Measurements from ENCODE around the gene ASCL5.
"Not testable (repeated sequence)": the region's sequence is repeated elsewhere in the genome, so short reads cannot be mapped to it uniquely, and the experiment has no call there.

ASCL5 gene

GRCh38 chr1:201163036-201163435 is 36.1 kb upstream of the ASCL5 start:
- H3K79me2 ChIP-seq (ENCODE audit: control insufficient read depth, insufficient read depth, low read length, poor library complexity); H3K14ac ChIP-seq (ENCODE audit: low read length); H2BK12ac ChIP-seq (ENCODE audit: low read length); H3K4ac ChIP-seq (ENCODE audit: low read depth, low read length); H3K23ac ChIP-seq (ENCODE audit: low read length); H2BK120ac ChIP-seq (ENCODE audit: insufficient read depth, low read length, poor library complexity); H2BK5ac ChIP-seq (ENCODE audit: low read depth, low read length, poor library complexity); H3K36me3 ChIP-seq (ENCODE audit: control insufficient read depth in 1 of 2, insufficient read depth in 2 of 2, low read length in 2 of 2); H4K12ac ChIP-seq (ENCODE audit: low read depth, low read length); H3K9me3 ChIP-seq (ENCODE audit: insufficient read depth, low read depth, low read length); H3K79me1 ChIP-seq (ENCODE audit: low read length); DNase-seq; H3K9ac ChIP-seq (ENCODE audit: low read length); H3K27ac ChIP-seq (ENCODE audit: low read depth, low read length); H4K8ac ChIP-seq (ENCODE audit: low read depth, low read length); H2AK5ac ChIP-seq (ENCODE audit: low read length); H3K18ac ChIP-seq (ENCODE audit: low read length); H4K91ac ChIP-seq (ENCODE audit: low read depth, low read length); H2AFZ ChIP-seq (ENCODE audit: insufficient read depth, low read length, poor library complexity); H3K4me1 ChIP-seq (ENCODE audit: control insufficient read depth in 1 of 2, insufficient read depth in 2 of 2, low read length in 2 of 2); H3K27me3 ChIP-seq (ENCODE audit: insufficient read depth, low read length); H3K4me3 ChIP-seq (ENCODE audit: low read depth, low read length); H3K4me2 ChIP-seq (ENCODE audit: low read length): not testable (repeated sequence)
- no CpG with 5 or more reads among the region's 8 CpGs for WGBS (ENCODE audit: extremely low coverage, insufficient coverage, insufficient read length)

- Histone ChIP-seq H3K27ac (ENCODE audit: low read depth, low read length) (no peak overlapping the region), H4K12ac (ENCODE audit: low read depth, low read length) (no peak overlapping the region), H3K14ac (ENCODE audit: low read length) (no peak overlapping the region), H3K4me1 (ENCODE audit: control insufficient read depth in 1 of 2, insufficient read depth in 2 of 2, low read length in 2 of 2) (peaks cover 9 to 10% of the 10 kb centered on the region in 2 experiments), H3K4ac (ENCODE audit: low read depth, low read length) (no peak overlapping the region), H3K27me3 (ENCODE audit: insufficient read depth, low read length) (no peaks in the 10 kb centered on the region), H2AK5ac (ENCODE audit: low read length) (no peak overlapping the region), H3K79me1 (ENCODE audit: low read length) (peaks cover 14% of the 10 kb centered on the region), H3K18ac (ENCODE audit: low read length) (no peak overlapping the region), H2BK120ac (ENCODE audit: insufficient read depth, low read length, poor library complexity) (no peak overlapping the region), H3K4me3 (ENCODE audit: low read depth, low read length) (no peak overlapping the region), H3K23ac (ENCODE audit: low read length) (no peak overlapping the region), H3K9me3 (ENCODE audit: insufficient read depth, low read depth, low read length) (no peaks in the 10 kb centered on the region), H3K9ac (ENCODE audit: low read length) (no peak overlapping the region), H2BK12ac (ENCODE audit: low read length) (no peak overlapping the region), H2AFZ (ENCODE audit: insufficient read depth, low read length, poor library complexity) (no peak overlapping the region), H2BK5ac (ENCODE audit: low read depth, low read length, poor library complexity) (no peak overlapping the region), H4K91ac (ENCODE audit: low read depth, low read length) (no peak overlapping the region), H3K4me2 (ENCODE audit: low read length) (no peak overlapping the region), H4K8ac (ENCODE audit: low read depth, low read length) (no peak overlapping the region), H3K36me3 (ENCODE audit: control insufficient read depth in 1 of 2, insufficient read depth in 2 of 2, low read length in 2 of 2) (no peaks in the 10 kb centered on the region), H3K79me2 (ENCODE audit: control insufficient read depth, insufficient read depth, low read length, poor library complexity) (peaks cover 11% of the 10 kb centered on the region)
- no CpG with 5 or more reads among the region's 2 CpGs for WGBS (ENCODE audit: extremely low coverage, insufficient coverage, insufficient read length)
- DNase-seq, result no peak
Observed at GRCh38 chr1:201157949-201158348, 31.0 kb upstream of the ASCL5 start.

GRCh38 chr1:201156819-201157218 is 29.8 kb upstream of the ASCL5 start:
- Histone ChIP-seq H3K23ac (ENCODE audit: low read length) (no peak overlapping the region), H3K9me3 (ENCODE audit: insufficient read depth, low read depth, low read length) (no peaks in the 10 kb centered on the region), H3K36me3 (ENCODE audit: control insufficient read depth in 1 of 2, insufficient read depth in 2 of 2, low read length in 2 of 2) (peaks cover 3% of the 10 kb centered on the region in 2 experiments), H2BK120ac (ENCODE audit: insufficient read depth, low read length, poor library complexity) (no peak overlapping the region), H3K27ac (ENCODE audit: low read depth, low read length) (no peak overlapping the region), H3K4me2 (ENCODE audit: low read length) (no peak overlapping the region), H3K4me1 (ENCODE audit: control insufficient read depth in 1 of 2, insufficient read depth in 2 of 2, low read length in 2 of 2) (peaks cover 9 to 10% of the 10 kb centered on the region in 2 experiments), H3K18ac (ENCODE audit: low read length) (no peak overlapping the region), H3K4ac (ENCODE audit: low read depth, low read length) (no peak overlapping the region), H3K79me1 (ENCODE audit: low read length) (peaks cover 14% of the 10 kb centered on the region), H3K4me3 (ENCODE audit: low read depth, low read length) (no peak overlapping the region), H3K14ac (ENCODE audit: low read length) (no peak overlapping the region), H4K8ac (ENCODE audit: low read depth, low read length) (no peak overlapping the region), H3K79me2 (ENCODE audit: control insufficient read depth, insufficient read depth, low read length, poor library complexity) (peaks cover 11% of the 10 kb centered on the region), H4K12ac (ENCODE audit: low read depth, low read length) (no peak overlapping the region), H2BK5ac (ENCODE audit: low read depth, low read length, poor library complexity) (no peak overlapping the region), H2AFZ (ENCODE audit: insufficient read depth, low read length, poor library complexity) (no peak overlapping the region), H2AK5ac (ENCODE audit: low read length) (no peak overlapping the region), H2BK12ac (ENCODE audit: low read length) (no peak overlapping the region), H3K27me3 (ENCODE audit: insufficient read depth, low read length) (no peaks in the 10 kb centered on the region), H3K9ac (ENCODE audit: low read length) (no peak overlapping the region), H4K91ac (ENCODE audit: low read depth, low read length) (no peak overlapping the region)
- no peak for DNase-seq

GRCh38 chr1:201156346-201156745 is 29.4 kb upstream of the ASCL5 start:
- Histone ChIP-seq H4K8ac (ENCODE audit: low read depth, low read length) (no peak overlapping the region), H3K4ac (ENCODE audit: low read depth, low read length) (no peak overlapping the region), H3K27me3 (ENCODE audit: insufficient read depth, low read length) (no peaks in the 10 kb centered on the region), H3K79me1 (ENCODE audit: low read length) (peaks cover 14% of the 10 kb centered on the region), H2BK12ac (ENCODE audit: low read length) (no peak overlapping the region), H3K4me2 (ENCODE audit: low read length) (no peak overlapping the region), H3K79me2 (ENCODE audit: control insufficient read depth, insufficient read depth, low read length, poor library complexity) (peaks cover 11% of the 10 kb centered on the region), H4K12ac (ENCODE audit: low read depth, low read length) (no peak overlapping the region), H3K9me3 (ENCODE audit: insufficient read depth, low read depth, low read length) (no peaks in the 10 kb centered on the region), H2AFZ (ENCODE audit: insufficient read depth, low read length, poor library complexity) (no peak overlapping the region), H3K14ac (ENCODE audit: low read length) (no peak overlapping the region), H3K23ac (ENCODE audit: low read length) (no peak overlapping the region), H3K4me1 (ENCODE audit: control insufficient read depth in 1 of 2, insufficient read depth in 2 of 2, low read length in 2 of 2) (peaks cover 9 to 10% of the 10 kb centered on the region in 2 experiments), H3K9ac (ENCODE audit: low read length) (no peak overlapping the region), H3K27ac (ENCODE audit: low read depth, low read length) (no peak overlapping the region), H3K4me3 (ENCODE audit: low read depth, low read length) (no peak overlapping the region), H3K36me3 (ENCODE audit: control insufficient read depth in 1 of 2, insufficient read depth in 2 of 2, low read length in 2 of 2) (peaks cover 4 to 8% of the 10 kb centered on the region in 2 experiments), H4K91ac (ENCODE audit: low read depth, low read length) (no peak overlapping the region), H2AK5ac (ENCODE audit: low read length) (no peak overlapping the region), H2BK120ac (ENCODE audit: insufficient read depth, low read length, poor library complexity) (no peak overlapping the region), H3K18ac (ENCODE audit: low read length) (no peak overlapping the region), H2BK5ac (ENCODE audit: low read depth, low read length, poor library complexity) (no peak overlapping the region)
- WGBS (ENCODE audit: extremely low coverage, insufficient coverage, insufficient read length), result no CpG with 5 or more reads among the region's 3 CpGs
- no peak for DNase-seq
